SK-N-SH treated with all-trans-retinoic acid at 6 μM for 48 hours (cell line): ENCODE results near the gene GRID1.

Experiments
- ATAC-seq: fragments of 200-7000 bp; cut with Tn5 transposase; 3 replicates; pipeline ENCODE4 v1.9.1; 2020; ENCODE audit warnings: mild to moderate bottlenecking, moderate library complexity
- ARNTL ChIP-seq: fragments of 450-650 bp; formaldehyde crosslinking; IDR thresholded peaks from 2 replicates; pipeline ENCODE4 v1.5.0; 2020; ENCODE audit warnings: low read depth, mild to moderate bottlenecking, moderate library complexity, borderline replicate concordance
- BACH2 ChIP-seq: fragments of 250-450 bp; sonication (Bioruptor Pico); IDR thresholded peaks from 2 replicates; pipeline ENCODE4 v1.9.0; 2021; ENCODE audit warnings: mild to moderate bottlenecking, borderline replicate concordance
- CSDC2 ChIP-seq: fragments of 250-450 bp; sonication (Bioruptor Pico); IDR thresholded peaks from 2 replicates; pipeline ENCODE4 v1.5.0; 2020; ENCODE audit warnings: mild to moderate bottlenecking, moderate library complexity
- ESRRG ChIP-seq: fragments of 250-450 bp; sonication (Bioruptor Pico); IDR thresholded peaks from 2 replicates; pipeline ENCODE4 v1.6.1; 2021; ENCODE audit warnings: mild to moderate bottlenecking
- ISL1 ChIP-seq: fragments of 250-450 bp; sonication (Bioruptor Pico); IDR thresholded peaks from 2 replicates; pipeline ENCODE4 v2.1.2; 2022; ENCODE audit warnings: mild to moderate bottlenecking, moderate library complexity
- OSR1 ChIP-seq: fragments of 250-450 bp; sonication (Bioruptor Pico); IDR thresholded peaks from 2 replicates; pipeline ENCODE4 v1.8.0; 2022; ENCODE audit warnings: moderate library complexity, mild to moderate bottlenecking, inconsistent platforms
- PPARA ChIP-seq: fragments of 250-450 bp; sonication (Bioruptor Pico); IDR thresholded peaks from 2 replicates; pipeline ENCODE4 v1.5.0; 2020; ENCODE audit warnings: mild to moderate bottlenecking, borderline replicate concordance
- RARB ChIP-seq: fragments of 250-450 bp; sonication (Bioruptor Pico); IDR thresholded peaks from 2 replicates; pipeline ENCODE4 v1.8.0; 2021; ENCODE audit warnings: mild to moderate bottlenecking, moderate library complexity
- SNAI2 ChIP-seq: fragments of 250-450 bp; sonication (Bioruptor Pico); IDR thresholded peaks from 2 replicates; pipeline ENCODE4 v1.5.0; 2020; ENCODE audit warnings: mild to moderate bottlenecking, moderate library complexity
- TCF4 ChIP-seq: fragments of 250-450 bp; sonication (Bioruptor Pico); IDR thresholded peaks from 2 replicates; pipeline ENCODE4 v1.8.0; 2021; ENCODE audit warnings: mild to moderate bottlenecking, moderate library complexity, borderline replicate concordance
- ZC3H10 ChIP-seq: fragments of 250-450 bp; sonication (Bioruptor Pico); IDR thresholded peaks from 2 replicates; pipeline ENCODE4 v1.5.1; 2021; ENCODE audit warnings: mild to moderate bottlenecking, moderate library complexity
- ZFP3 ChIP-seq: fragments of 250-450 bp; sonication (Bioruptor Pico); IDR thresholded peaks from 2 replicates; pipeline ENCODE4 v1.5.0; 2020; ENCODE audit warnings: mild to moderate bottlenecking, moderate library complexity
- ZFP30 ChIP-seq: fragments of 450-650 bp; formaldehyde crosslinking; IDR thresholded peaks from 2 replicates; pipeline ENCODE4 v1.5.0; 2022; ENCODE audit warnings: mild to moderate bottlenecking, moderate library complexity
- ZNF70 ChIP-seq: fragments of 450-650 bp; formaldehyde crosslinking; IDR thresholded peaks from 2 replicates; pipeline ENCODE4 v1.5.0; 2020; ENCODE audit warnings: mild to moderate bottlenecking, moderate library complexity
- TF ChIP-seq, protein P1 (sequence below): fragments of 250-450 bp; sonication (Bioruptor Pico); IDR thresholded peaks from 2 replicates; pipeline ENCODE4 v1.8.0; 2021; ENCODE audit warnings: low read depth, mild to moderate bottlenecking, moderate library complexity, borderline replicate concordance
- TF ChIP-seq, protein P2 (sequence below): fragments of 250-450 bp; sonication (Bioruptor Pico); IDR thresholded peaks from 2 replicates; pipeline ENCODE4 v1.5.1; 2021; ENCODE audit warnings: mild to moderate bottlenecking, moderate library complexity
- TF ChIP-seq, protein P3 (sequence below): fragments of 250-450 bp; sonication (Bioruptor Pico); IDR thresholded peaks from 2 replicates; pipeline ENCODE4 v1.5.1; 2020; ENCODE audit warnings: low read depth, mild to moderate bottlenecking, moderate library complexity
- TF ChIP-seq, protein P4 (sequence below): fragments of 250-450 bp; sonication (Bioruptor Pico); IDR thresholded peaks from 2 replicates; pipeline ENCODE4 v1.5.0; 2020; ENCODE audit warnings: mild to moderate bottlenecking, moderate library complexity
- TF ChIP-seq, protein P5 (sequence below): fragments of 250-450 bp; sonication (Bioruptor Pico); IDR thresholded peaks from 2 replicates; pipeline ENCODE4 v1.8.0; 2020; ENCODE audit warnings: mild to moderate bottlenecking, moderate library complexity, borderline replicate concordance

GRID1 gene

DNA sequence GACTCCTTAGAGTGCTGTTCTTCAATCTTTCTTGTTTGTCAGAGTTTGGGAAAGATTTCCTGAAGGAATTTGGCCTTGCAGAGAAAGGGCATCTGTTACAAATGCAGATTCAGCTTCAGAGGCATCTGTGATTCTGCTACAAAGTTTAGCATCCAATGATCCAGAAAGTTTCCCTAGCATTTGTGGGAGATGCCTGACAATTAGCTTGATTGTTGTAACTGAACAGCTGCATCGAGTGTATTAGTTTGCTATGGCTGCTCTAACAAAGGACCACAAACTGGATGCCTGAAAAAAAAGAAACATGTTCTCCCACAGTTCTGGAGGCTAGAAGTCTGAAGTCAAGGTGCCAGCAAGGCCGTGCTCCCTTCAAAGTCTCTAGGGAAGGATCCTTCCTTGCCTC, 365.1 kb downstream of the GRID1 start (continued):
- TF ChIP-seq, protein P1, sequence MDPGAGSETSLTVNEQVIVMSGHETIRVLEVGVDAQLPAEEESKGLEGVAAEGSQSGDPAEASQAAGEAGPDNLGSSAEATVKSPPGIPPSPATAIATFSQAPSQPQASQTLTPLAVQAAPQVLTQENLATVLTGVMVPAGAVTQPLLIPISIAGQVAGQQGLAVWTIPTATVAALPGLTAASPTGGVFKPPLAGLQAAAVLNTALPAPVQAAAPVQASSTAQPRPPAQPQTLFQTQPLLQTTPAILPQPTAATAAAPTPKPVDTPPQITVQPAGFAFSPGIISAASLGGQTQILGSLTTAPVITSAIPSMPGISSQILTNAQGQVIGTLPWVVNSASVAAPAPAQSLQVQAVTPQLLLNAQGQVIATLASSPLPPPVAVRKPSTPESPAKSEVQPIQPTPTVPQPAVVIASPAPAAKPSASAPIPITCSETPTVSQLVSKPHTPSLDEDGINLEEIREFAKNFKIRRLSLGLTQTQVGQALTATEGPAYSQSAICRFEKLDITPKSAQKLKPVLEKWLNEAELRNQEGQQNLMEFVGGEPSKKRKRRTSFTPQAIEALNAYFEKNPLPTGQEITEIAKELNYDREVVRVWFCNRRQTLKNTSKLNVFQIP (CRISPR knock-in tag): no peak
- no peak for TF ChIP-seq ARNTL (CRISPR knock-in tag)

DNA sequence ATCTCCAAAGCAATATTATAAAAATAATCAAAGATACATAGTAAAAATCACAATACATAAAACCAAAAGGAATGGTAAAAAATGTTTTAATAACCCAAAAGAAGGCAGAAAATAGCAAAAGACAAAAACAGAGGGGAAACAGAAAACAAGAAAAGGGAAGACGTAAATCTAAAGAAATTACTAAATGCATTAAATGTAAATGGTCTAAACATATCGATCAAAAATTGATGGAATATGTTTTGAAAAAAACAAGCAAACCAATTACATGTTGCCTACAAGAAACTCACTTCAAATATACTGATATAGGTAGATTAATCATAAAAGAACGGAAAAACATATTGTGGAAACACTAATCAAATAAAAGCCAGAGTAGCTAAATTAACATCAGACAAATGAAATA, 369.1 kb downstream of the GRID1 start:
- TF ChIP-seq, protein P2, sequence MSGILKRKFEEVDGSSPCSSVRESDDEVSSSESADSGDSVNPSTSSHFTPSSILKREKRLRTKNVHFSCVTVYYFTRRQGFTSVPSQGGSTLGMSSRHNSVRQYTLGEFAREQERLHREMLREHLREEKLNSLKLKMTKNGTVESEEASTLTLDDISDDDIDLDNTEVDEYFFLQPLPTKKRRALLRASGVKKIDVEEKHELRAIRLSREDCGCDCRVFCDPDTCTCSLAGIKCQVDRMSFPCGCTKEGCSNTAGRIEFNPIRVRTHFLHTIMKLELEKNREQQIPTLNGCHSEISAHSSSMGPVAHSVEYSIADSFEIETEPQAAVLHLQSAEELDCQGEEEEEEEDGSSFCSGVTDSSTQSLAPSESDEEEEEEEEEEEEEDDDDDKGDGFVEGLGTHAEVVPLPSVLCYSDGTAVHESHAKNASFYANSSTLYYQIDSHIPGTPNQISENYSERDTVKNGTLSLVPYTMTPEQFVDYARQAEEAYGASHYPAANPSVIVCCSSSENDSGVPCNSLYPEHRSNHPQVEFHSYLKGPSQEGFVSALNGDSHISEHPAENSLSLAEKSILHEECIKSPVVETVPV (CRISPR knock-in tag): no peak
- no peak for ATAC-seq

DNA sequence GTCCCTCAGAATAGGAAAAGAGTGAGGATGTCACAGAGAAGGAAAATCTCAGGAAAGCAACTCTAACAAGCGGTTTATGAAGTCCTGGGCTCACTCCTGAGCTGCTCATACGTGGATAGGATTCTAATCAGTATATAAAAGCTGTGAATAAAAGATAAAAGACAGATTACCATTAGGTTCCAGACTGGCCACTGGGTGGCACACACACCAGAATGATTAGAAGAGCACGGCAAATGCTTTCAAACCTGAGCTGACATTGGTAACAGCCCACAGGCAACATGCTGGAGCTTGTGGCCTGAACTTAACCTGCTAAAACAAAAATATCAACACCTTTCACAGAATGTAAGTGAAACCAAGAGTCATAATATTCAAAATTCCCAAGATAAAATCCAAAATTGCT, 370.8 kb downstream of the GRID1 start:
- TF ChIP-seq PPARA (CRISPR knock-in tag) (no peak), ZNF70 (CRISPR knock-in tag) (no peak), OSR1 (CRISPR knock-in tag) (no peak), BACH2 (CRISPR knock-in tag) (no peak), SNAI2 (CRISPR knock-in tag) (no peak), ZC3H10 (CRISPR knock-in tag) (no peak), TCF4 (CRISPR knock-in tag) (no peak), CSDC2 (CRISPR knock-in tag) (no peak), RARB (CRISPR knock-in tag) (no peak), ESRRG (no peak), ARNTL (CRISPR knock-in tag) (no peak), ZFP3 (CRISPR knock-in tag) (no peak), ZFP30 (CRISPR knock-in tag) (no peak), ISL1 (CRISPR knock-in tag) (no peak)
- TF ChIP-seq, protein P1 (CRISPR knock-in tag): no peak
- TF ChIP-seq, protein P3, sequence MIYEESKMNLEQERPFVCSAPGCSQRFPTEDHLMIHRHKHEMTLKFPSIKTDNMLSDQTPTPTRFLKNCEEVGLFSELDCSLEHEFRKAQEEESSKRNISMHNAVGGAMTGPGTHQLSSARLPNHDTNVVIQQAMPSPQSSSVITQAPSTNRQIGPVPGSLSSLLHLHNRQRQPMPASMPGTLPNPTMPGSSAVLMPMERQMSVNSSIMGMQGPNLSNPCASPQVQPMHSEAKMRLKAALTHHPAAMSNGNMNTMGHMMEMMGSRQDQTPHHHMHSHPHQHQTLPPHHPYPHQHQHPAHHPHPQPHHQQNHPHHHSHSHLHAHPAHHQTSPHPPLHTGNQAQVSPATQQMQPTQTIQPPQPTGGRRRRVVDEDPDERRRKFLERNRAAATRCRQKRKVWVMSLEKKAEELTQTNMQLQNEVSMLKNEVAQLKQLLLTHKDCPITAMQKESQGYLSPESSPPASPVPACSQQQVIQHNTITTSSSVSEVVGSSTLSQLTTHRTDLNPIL (CRISPR knock-in tag): no peak
- TF ChIP-seq, protein P2 (CRISPR knock-in tag): no peak
- TF ChIP-seq, protein P4, sequence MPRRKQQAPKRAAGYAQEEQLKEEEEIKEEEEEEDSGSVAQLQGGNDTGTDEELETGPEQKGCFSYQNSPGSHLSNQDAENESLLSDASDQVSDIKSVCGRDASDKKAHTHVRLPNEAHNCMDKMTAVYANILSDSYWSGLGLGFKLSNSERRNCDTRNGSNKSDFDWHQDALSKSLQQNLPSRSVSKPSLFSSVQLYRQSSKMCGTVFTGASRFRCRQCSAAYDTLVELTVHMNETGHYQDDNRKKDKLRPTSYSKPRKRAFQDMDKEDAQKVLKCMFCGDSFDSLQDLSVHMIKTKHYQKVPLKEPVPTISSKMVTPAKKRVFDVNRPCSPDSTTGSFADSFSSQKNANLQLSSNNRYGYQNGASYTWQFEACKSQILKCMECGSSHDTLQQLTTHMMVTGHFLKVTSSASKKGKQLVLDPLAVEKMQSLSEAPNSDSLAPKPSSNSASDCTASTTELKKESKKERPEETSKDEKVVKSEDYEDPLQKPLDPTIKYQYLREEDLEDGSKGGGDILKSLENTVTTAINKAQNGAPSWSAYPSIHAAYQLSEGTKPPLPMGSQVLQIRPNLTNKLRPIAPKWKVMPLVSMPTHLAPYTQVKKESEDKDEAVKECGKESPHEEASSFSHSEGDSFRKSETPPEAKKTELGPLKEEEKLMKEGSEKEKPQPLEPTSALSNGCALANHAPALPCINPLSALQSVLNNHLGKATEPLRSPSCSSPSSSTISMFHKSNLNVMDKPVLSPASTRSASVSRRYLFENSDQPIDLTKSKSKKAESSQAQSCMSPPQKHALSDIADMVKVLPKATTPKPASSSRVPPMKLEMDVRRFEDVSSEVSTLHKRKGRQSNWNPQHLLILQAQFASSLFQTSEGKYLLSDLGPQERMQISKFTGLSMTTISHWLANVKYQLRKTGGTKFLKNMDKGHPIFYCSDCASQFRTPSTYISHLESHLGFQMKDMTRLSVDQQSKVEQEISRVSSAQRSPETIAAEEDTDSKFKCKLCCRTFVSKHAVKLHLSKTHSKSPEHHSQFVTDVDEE (CRISPR knock-in tag): no peak
- TF ChIP-seq, protein P5, sequence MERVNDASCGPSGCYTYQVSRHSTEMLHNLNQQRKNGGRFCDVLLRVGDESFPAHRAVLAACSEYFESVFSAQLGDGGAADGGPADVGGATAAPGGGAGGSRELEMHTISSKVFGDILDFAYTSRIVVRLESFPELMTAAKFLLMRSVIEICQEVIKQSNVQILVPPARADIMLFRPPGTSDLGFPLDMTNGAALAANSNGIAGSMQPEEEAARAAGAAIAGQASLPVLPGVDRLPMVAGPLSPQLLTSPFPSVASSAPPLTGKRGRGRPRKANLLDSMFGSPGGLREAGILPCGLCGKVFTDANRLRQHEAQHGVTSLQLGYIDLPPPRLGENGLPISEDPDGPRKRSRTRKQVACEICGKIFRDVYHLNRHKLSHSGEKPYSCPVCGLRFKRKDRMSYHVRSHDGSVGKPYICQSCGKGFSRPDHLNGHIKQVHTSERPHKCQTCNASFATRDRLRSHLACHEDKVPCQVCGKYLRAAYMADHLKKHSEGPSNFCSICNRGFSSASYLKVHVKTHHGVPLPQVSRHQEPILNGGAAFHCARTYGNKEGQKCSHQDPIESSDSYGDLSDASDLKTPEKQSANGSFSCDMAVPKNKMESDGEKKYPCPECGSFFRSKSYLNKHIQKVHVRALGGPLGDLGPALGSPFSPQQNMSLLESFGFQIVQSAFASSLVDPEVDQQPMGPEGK: no peak
- ATAC-seq: no peak
